ENCODE measurements around the gene KCNIP4. TPM values are rescaled to one million over a fixed set of nuclear protein-coding genes. Genes with fewer than 3 reads are reported as not detected.

Gene KCNIP4
- total and polyA plus RNA-seq, 2 of the 8 experiments (the other 6 are each of a cell fraction or from before 2014, with no cell fraction given): 0.06 TPM; not detected in 1

DNA sequence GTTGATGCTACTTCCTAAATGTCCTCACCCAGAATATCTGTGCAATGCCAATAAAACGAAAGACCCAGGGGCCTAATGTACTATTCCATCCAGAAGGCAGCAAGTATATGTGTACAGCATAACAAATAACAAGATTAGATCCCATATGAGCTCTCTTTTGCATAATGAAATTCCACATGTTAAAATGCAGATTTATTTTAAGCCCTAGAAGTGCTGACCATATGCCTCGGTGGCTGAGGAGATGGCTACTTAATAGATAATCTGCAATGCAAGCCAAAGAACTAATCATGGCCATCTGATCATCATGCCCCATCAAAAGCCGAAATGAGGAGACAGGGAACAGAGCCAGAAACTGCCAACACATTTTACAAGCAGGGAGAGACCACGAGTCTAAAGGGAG lies 293.5 kb downstream of the KCNIP4 start:
- ChIA-PET CTCF (ENCODE audit: partially characterized antibody) (interaction anchor here (1.6 kb wide), 1 partner anchor 9 kb away, joined by 5 read pairs; no protein-coding TSS in a partner anchor), POLR2A (ENCODE audit: partially characterized antibody) (no interaction called here)
- no peak overlapping the region for H2BK15ac ChIP-seq (ENCODE audit: low read length)
- 93% methylated on average over 4 of the region's 4 CpGs; no CpG with 5 or more reads in 1 of the 2 experiments for WGBS, 2 experiments (ENCODE audit: extremely low coverage in 1 of 2, insufficient coverage in 1 of 2, insufficient read length in 1 of 2, insufficient replicate concordance in 2 of 2, low coverage in 1 of 2, low lambda C conversion rate in 2 of 2, missing lambda C conversion rate in 1 of 2)
- H3K23ac ChIP-seq (ENCODE audit: insufficient read length): no peak overlapping the region
- H3K27ac ChIP-seq (ENCODE audit: low read depth, low read length): no peak overlapping the region
- H3K56ac ChIP-seq (replicated peaks; ENCODE audit: insufficient read length, low read depth, low read length): no peak overlapping the region
- H3K4me1 ChIP-seq (replicated peaks in 1 of 4; ENCODE audit: control insufficient read depth in 3 of 4, insufficient read depth in 4 of 4, low read length in 3 of 4): no peaks in the 10 kb centered on the region
- H4K91ac ChIP-seq (replicated peaks; ENCODE audit: insufficient read length, low read length): no peak overlapping the region
- H3K4me3 ChIP-seq (ENCODE audit: extremely low read depth in 1 of 4, insufficient read depth in 2 of 4, low read depth in 3 of 4, low read length in 4 of 4): no peak overlapping the region
- H3K36me3 ChIP-seq (ENCODE audit: control insufficient read depth in 2 of 4, insufficient read depth in 4 of 4, low read length in 3 of 4): no peaks in the 10 kb centered on the region
- H3K23me2 ChIP-seq (ENCODE audit: low read depth, low read length): no peaks in the 10 kb centered on the region
- H2AFZ ChIP-seq (ENCODE audit: low read length): no peak overlapping the region
- no peak overlapping the region for H3K18ac ChIP-seq (ENCODE audit: extremely low read depth, low read length)
- no peak overlapping the region for H4K5ac ChIP-seq (ENCODE audit: insufficient read length, low read depth, low read length)
- H2BK20ac ChIP-seq (ENCODE audit: low read length): no peak overlapping the region
- H2BK120ac ChIP-seq (replicated peaks; ENCODE audit: low read depth, low read length): no peak overlapping the region
- H3K27me3 ChIP-seq (replicated peaks in 1 of 4; ENCODE audit: control insufficient read depth in 3 of 4, extremely low read depth in 1 of 4, insufficient read depth in 3 of 4, low read length in 3 of 4): no peaks in the 10 kb centered on the region
- no peak overlapping the region for H3K9ac ChIP-seq (replicated peaks in 1 of 4; ENCODE audit: extremely low read depth in 1 of 4, low read depth in 3 of 4, low read length in 3 of 4)
- no peak overlapping the region for H2AK5ac ChIP-seq (ENCODE audit: low read depth, low read length)
- no peaks in the 10 kb centered on the region for H3K79me1 ChIP-seq (ENCODE audit: low read depth, low read length)
- no peak overlapping the region for H3K4ac ChIP-seq (replicated peaks; ENCODE audit: insufficient read length, low read depth, low read length)
- peaks cover 0 to 7% of the 10 kb centered on the region in 2 experiments; a peak in 1 of 4 replicates for H3K9me3 ChIP-seq (ENCODE audit: insufficient read depth in 2 of 2, low read depth in 1 of 2, low read length in 1 of 2)
- FAIRE-seq: no peak
- H3K4me2 ChIP-seq (ENCODE audit: insufficient read depth in 1 of 2, low read depth in 2 of 2, low read length in 2 of 2): no peak overlapping the region
- DNase-seq (ENCODE audit: low read depth in 1 of 2, low spot score in 2 of 2): no peak
- no peaks in the 10 kb centered on the region for H4K20me1 ChIP-seq (replicated peaks in 1 of 2; ENCODE audit: control insufficient read depth in 1 of 2, insufficient read depth in 2 of 2, low read length in 2 of 2)
- no peak overlapping the region for H4K8ac ChIP-seq (ENCODE audit: extremely low read depth, insufficient read depth, low read length)
- H2BK12ac ChIP-seq (ENCODE audit: low read depth, low read length): no peak overlapping the region
- no peak overlapping the region for H3K14ac ChIP-seq (ENCODE audit: insufficient read length)
- H2BK5ac ChIP-seq (ENCODE audit: low read depth, low read length): no peak overlapping the region
- no peaks in the 10 kb centered on the region for H3K79me2 ChIP-seq (ENCODE audit: control insufficient read depth in 1 of 2, insufficient read depth in 2 of 2, low read length in 2 of 2)
- TF ChIP-seq SUZ12 (IDR thresholded peaks at IDR 0.05; ENCODE audit: low read length): no peak
- TF ChIP-seq SIRT6 (IDR thresholded peaks at IDR 0.05; ENCODE audit: low read length): no peak
- TF ChIP-seq TAF1 (IDR thresholded peaks at IDR 0.05; ENCODE audit: low read depth, low read length): no peak
- TF ChIP-seq NRF1 (IDR thresholded peaks at IDR 0.05; ENCODE audit: low read depth, low read length): no peak
- TF ChIP-seq KDM4A (IDR thresholded peaks at IDR 0.05; ENCODE audit: low read depth, low read length, severe bottlenecking): no peak
- TF ChIP-seq TAF7 (optimal IDR thresholded peaks at IDR 0.05; ENCODE audit: borderline replicate concordance, low read depth, low read length): no peak
- TF ChIP-seq POLR2AphosphoS5 (IDR thresholded peaks at IDR 0.05; ENCODE audit: low read depth, low read length): no peak
- TF ChIP-seq, protein P1, sequence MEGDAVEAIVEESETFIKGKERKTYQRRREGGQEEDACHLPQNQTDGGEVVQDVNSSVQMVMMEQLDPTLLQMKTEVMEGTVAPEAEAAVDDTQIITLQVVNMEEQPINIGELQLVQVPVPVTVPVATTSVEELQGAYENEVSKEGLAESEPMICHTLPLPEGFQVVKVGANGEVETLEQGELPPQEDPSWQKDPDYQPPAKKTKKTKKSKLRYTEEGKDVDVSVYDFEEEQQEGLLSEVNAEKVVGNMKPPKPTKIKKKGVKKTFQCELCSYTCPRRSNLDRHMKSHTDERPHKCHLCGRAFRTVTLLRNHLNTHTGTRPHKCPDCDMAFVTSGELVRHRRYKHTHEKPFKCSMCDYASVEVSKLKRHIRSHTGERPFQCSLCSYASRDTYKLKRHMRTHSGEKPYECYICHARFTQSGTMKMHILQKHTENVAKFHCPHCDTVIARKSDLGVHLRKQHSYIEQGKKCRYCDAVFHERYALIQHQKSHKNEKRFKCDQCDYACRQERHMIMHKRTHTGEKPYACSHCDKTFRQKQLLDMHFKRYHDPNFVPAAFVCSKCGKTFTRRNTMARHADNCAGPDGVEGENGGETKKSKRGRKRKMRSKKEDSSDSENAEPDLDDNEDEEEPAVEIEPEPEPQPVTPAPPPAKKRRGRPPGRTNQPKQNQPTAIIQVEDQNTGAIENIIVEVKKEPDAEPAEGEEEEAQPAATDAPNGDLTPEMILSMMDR (IDR thresholded peaks at IDR 0.05; ENCODE audit: control extremely low read depth in 1 of 3, insufficient read depth in 1 of 3, low read depth in 1 of 3, low read length in 3 of 3): no peak
- TF ChIP-seq CBX5 (IDR thresholded peaks at IDR 0.05; ENCODE audit: low read depth, low read length): no peak
- TF ChIP-seq, protein P2, sequence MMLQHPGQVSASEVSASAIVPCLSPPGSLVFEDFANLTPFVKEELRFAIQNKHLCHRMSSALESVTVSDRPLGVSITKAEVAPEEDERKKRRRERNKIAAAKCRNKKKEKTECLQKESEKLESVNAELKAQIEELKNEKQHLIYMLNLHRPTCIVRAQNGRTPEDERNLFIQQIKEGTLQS (IDR thresholded peaks at IDR 0.05; ENCODE audit: insufficient read depth, low read depth, low read length): no peak
- no peak for TF ChIP-seq CTBP2 (IDR thresholded peaks at IDR 0.05; ENCODE audit: borderline replicate concordance, insufficient read depth, insufficient read length, low read length)

Data from H1 (cell line).